H1 (cell line): ENCODE data around the gene BICRAL. TPM values are rescaled to one million over a fixed set of nuclear protein-coding genes. Genes with fewer than 3 reads are reported as not detected.
"Not testable (repeated sequence)": the region's sequence is repeated elsewhere in the genome, so short reads cannot be mapped to it uniquely, and the experiment has no call there.

Source experiments
- CTCF ChIA-PET: fragments of 300-600 bp; sonication (Branson Sonifier 250); formaldehyde crosslinking; loops from one replicate; lab custom pipeline; 2021; ENCODE audit not compliant: partially characterized antibody; lab: Charles Lee
- POLR2A ChIA-PET: fragments of 300-600 bp; sonication (Branson Sonifier 250); formaldehyde crosslinking; loops from one replicate; lab custom pipeline; 2021; ENCODE audit warnings: inconsistent platforms; ENCODE audit not compliant: partially characterized antibody; lab: Charles Lee
- DNase-seq, 2 experiments: peaks; one replicate each; pipeline versions ENCODE4 v3.0.0 to v3.0.0-alpha.2; 2010 to 2022; ENCODE audit warnings: low spot score in 2 of 2, low read depth in 1 of 2, mixed read lengths in 1 of 2
- FAIRE-seq: peaks from 2 replicates; lab custom pipeline; 2011; peaks lifted over from hg19 to GRCh38; lab: Jason Lieb, UNC
- H2AFZ ChIP-seq: 2 replicates; pipeline ENCODE4 v1.8.1; 2012; ENCODE audit warnings: low read length, inconsistent platforms
- H2AK5ac ChIP-seq: 2 replicates; pipeline ENCODE4 v1.6.1; 2013; ENCODE audit warnings: low read depth, low read length
- H2BK120ac ChIP-seq: replicated peaks from 2 replicates; pipeline ENCODE3; 2013; ENCODE audit warnings: low read depth, low read length, inconsistent platforms
- H2BK12ac ChIP-seq: 2 replicates; pipeline ENCODE4 v1.6.1; 2013; ENCODE audit warnings: low read depth, low read length
- H2BK15ac ChIP-seq: 2 replicates; pipeline ENCODE4 v1.6.1; 2013; ENCODE audit warnings: low read length
- H2BK20ac ChIP-seq: 2 replicates; pipeline ENCODE4 v1.6.1; 2013; ENCODE audit warnings: low read length
- H2BK5ac ChIP-seq: 2 replicates; pipeline ENCODE4 v1.6.1; 2013; ENCODE audit warnings: low read depth, low read length
- H3K14ac ChIP-seq: 2 replicates; pipeline ENCODE4 v1.6.1; 2013; ENCODE audit warnings: inconsistent platforms; ENCODE audit not compliant: insufficient read length
- H3K18ac ChIP-seq: 2 replicates; pipeline ENCODE4 v1.6.1; 2013; ENCODE audit warnings: low read length; ENCODE audit errors: extremely low read depth
- H3K23ac ChIP-seq: 2 replicates; pipeline ENCODE4 v1.6.1; 2013; ENCODE audit warnings: inconsistent platforms; ENCODE audit not compliant: insufficient read length
- H3K23me2 ChIP-seq: 2 replicates; pipeline ENCODE4 v1.6.1; 2013; ENCODE audit warnings: low read depth, low read length
- H3K27ac ChIP-seq: 2 replicates; pipeline ENCODE4 v1.6.1; 2011; ENCODE audit warnings: low read depth, low read length, inconsistent platforms
- H3K27me3 ChIP-seq, 4 experiments: replicated peaks in 1 of 4; 1 replicate in 1 of 4; 2 replicates in 3 of 4; pipeline versions ENCODE4 v1.6.1 to v1.8.1; 2011 to 2013; ENCODE audit warnings: low read length in 3 of 4, mild to moderate bottlenecking in 3 of 4, inconsistent platforms in 2 of 4, mixed read lengths in 2 of 4, moderate library complexity in 1 of 4; ENCODE audit not compliant: control insufficient read depth in 3 of 4, insufficient read depth in 3 of 4; ENCODE audit errors: extremely low read depth in 1 of 4
- H3K36me3 ChIP-seq, 4 experiments: 2 replicates each; pipeline versions ENCODE4 v1.6.1 to v1.8.1; 2011 to 2013; ENCODE audit warnings: mild to moderate bottlenecking in 4 of 4, low read length in 3 of 4, moderate library complexity in 2 of 4, control low read depth in 1 of 4, inconsistent platforms in 1 of 4; ENCODE audit not compliant: insufficient read depth in 4 of 4, control insufficient read depth in 2 of 4
- H3K4ac ChIP-seq: replicated peaks from 2 replicates; pipeline ENCODE3; 2013; ENCODE audit warnings: low read length, low read depth, mixed read lengths, inconsistent platforms; ENCODE audit not compliant: insufficient read length
- H3K4me1 ChIP-seq, 4 experiments: replicated peaks in 1 of 4; 1 replicate in 1 of 4; 2 replicates in 3 of 4; pipeline versions ENCODE4 v1.6.1 to v1.8.1; 2011 to 2013; ENCODE audit warnings: low read length in 3 of 4, inconsistent platforms in 2 of 4, mixed read lengths in 1 of 4; ENCODE audit not compliant: insufficient read depth in 4 of 4, control insufficient read depth in 3 of 4
- H3K4me2 ChIP-seq, 2 experiments: 2 replicates each; pipeline versions ENCODE4 v1.6.1 to v1.8.1; 2011 to 2013; ENCODE audit warnings: low read depth in 2 of 2, low read length in 2 of 2, control low read depth in 1 of 2, inconsistent platforms in 1 of 2, mild to moderate bottlenecking in 1 of 2; ENCODE audit not compliant: insufficient read depth in 1 of 2
- H3K4me3 ChIP-seq, 4 experiments: fragments of 200-600, 300-600 bp in 1 of 4; sonication (generic), shearing (Covaris generic), sonication (Bioruptor Twin) in 1 of 4; 2 replicates each; pipeline versions ENCODE4 v1.5.1 to v1.8.1; 2011 to 2016; ENCODE audit warnings: low read length in 4 of 4, low read depth in 3 of 4, control low read depth in 2 of 4, inconsistent platforms in 2 of 4, mild to moderate bottlenecking in 2 of 4, mixed read lengths in 1 of 4, moderate library complexity in 1 of 4; ENCODE audit not compliant: insufficient read depth in 2 of 4; ENCODE audit errors: extremely low read depth in 1 of 4
- H3K56ac ChIP-seq: replicated peaks from 2 replicates; pipeline ENCODE3; 2013; ENCODE audit warnings: low read depth, mild to moderate bottlenecking, mixed read lengths, low read length, inconsistent platforms; ENCODE audit not compliant: insufficient read length
- H3K79me1 ChIP-seq: 2 replicates; pipeline ENCODE4 v1.6.1; 2013; ENCODE audit warnings: low read depth, low read length, control low read depth
- H3K79me2 ChIP-seq, 2 experiments: 2 replicates each; pipeline versions ENCODE4 v1.6.1 to v1.8.1; 2012 to 2013; ENCODE audit warnings: low read length in 2 of 2, mild to moderate bottlenecking in 2 of 2, inconsistent platforms in 1 of 2; ENCODE audit not compliant: insufficient read depth in 2 of 2, control insufficient read depth in 1 of 2
- H3K9ac ChIP-seq, 4 experiments: replicated peaks in 1 of 4; 1 replicate in 1 of 4; 2 replicates in 3 of 4; pipeline versions ENCODE4 v1.6.1 to v1.8.1; 2011 to 2013; ENCODE audit warnings: low read depth in 3 of 4, low read length in 3 of 4, control low read depth in 2 of 4, mild to moderate bottlenecking in 2 of 4, moderate library complexity in 2 of 4, inconsistent platforms in 1 of 4; ENCODE audit errors: extremely low read depth in 1 of 4
- H3K9me3 ChIP-seq, 2 experiments: 2 replicates each; pipeline versions ENCODE4 v1.6.1 to v1.8.1; 2012 to 2013; ENCODE audit warnings: mild to moderate bottlenecking in 2 of 2, moderate library complexity in 2 of 2, control low read depth in 1 of 2, inconsistent platforms in 1 of 2, low read depth in 1 of 2, low read length in 1 of 2, mixed read lengths in 1 of 2; ENCODE audit not compliant: insufficient read depth in 2 of 2
- H4K20me1 ChIP-seq, 2 experiments: replicated peaks in 1 of 2; 2 replicates each; pipeline versions ENCODE3 to v1.8.1; 2011 to 2013; ENCODE audit warnings: inconsistent platforms in 2 of 2, low read length in 2 of 2, mild to moderate bottlenecking in 1 of 2; ENCODE audit not compliant: insufficient read depth in 2 of 2, control insufficient read depth in 1 of 2
- H4K5ac ChIP-seq: 2 replicates; pipeline ENCODE4 v1.6.1; 2013; ENCODE audit warnings: low read length, low read depth, mixed read lengths, inconsistent platforms; ENCODE audit not compliant: insufficient read length
- H4K8ac ChIP-seq: 2 replicates; pipeline ENCODE4 v1.8.0; 2013; ENCODE audit warnings: mild to moderate bottlenecking, moderate library complexity, low read length, inconsistent platforms; ENCODE audit not compliant: insufficient read depth; ENCODE audit errors: extremely low read depth
- H4K91ac ChIP-seq: replicated peaks from 2 replicates; pipeline ENCODE3; 2013; ENCODE audit warnings: low read length, mixed read lengths, inconsistent platforms; ENCODE audit not compliant: insufficient read length
- WGBS, 2 experiments: shearing (Covaris generic) in 1 of 2; methylation state at CpG; one replicate each; pipeline versions ENCODE4 v1.1.6 to v1.1.7; 2013 to 2015; ENCODE audit warnings: low lambda C conversion rate in 2 of 2, mixed read lengths in 2 of 2, inconsistent platforms in 1 of 2, low coverage in 1 of 2, missing lambda C conversion rate in 1 of 2; ENCODE audit not compliant: insufficient replicate concordance in 2 of 2, insufficient coverage in 1 of 2, insufficient read length in 1 of 2; ENCODE audit errors: extremely low coverage in 1 of 2, missing lambda C conversion rate in 1 of 2; 5-methylcytosine and 5-hydroxymethylcytosine counted together
- polyA plus RNA-seq, 7 experiments: library from polyadenylated mRNA; depleted of rRNA in 3 of 7; stranded (reverse) in 5 of 7; unstranded in 2 of 7; fragments of >200 nt in 5 of 7; fragments of 200-250 nt in 2 of 7; gene quantifications; 1 replicate in 5 of 7; 2 replicates in 1 of 7; 4 replicates in 1 of 7; pipeline versions ENCODE4 v1.2.1 to v1.2.3, GENCODE V29; 2011 to 2013; ENCODE audit warnings: missing spikeins in 2 of 7, mixed read lengths in 2 of 7
- total RNA-seq: library from RNA; stranded (reverse); fragmentation: NEBNext Ultra II Directional; extraction: Animal tissue kit (Norgen Biotek cat#: 25700); gene quantifications from 2 replicates; pipeline ENCODE4 v1.2.1, GENCODE V29; 2021

The BICRAL gene
- total and polyA plus RNA-seq, 2 of the 8 experiments (the other 6 are each of a cell fraction or from before 2014, with no cell fraction given): 9.4 to 12.2 TPM

DNA sequence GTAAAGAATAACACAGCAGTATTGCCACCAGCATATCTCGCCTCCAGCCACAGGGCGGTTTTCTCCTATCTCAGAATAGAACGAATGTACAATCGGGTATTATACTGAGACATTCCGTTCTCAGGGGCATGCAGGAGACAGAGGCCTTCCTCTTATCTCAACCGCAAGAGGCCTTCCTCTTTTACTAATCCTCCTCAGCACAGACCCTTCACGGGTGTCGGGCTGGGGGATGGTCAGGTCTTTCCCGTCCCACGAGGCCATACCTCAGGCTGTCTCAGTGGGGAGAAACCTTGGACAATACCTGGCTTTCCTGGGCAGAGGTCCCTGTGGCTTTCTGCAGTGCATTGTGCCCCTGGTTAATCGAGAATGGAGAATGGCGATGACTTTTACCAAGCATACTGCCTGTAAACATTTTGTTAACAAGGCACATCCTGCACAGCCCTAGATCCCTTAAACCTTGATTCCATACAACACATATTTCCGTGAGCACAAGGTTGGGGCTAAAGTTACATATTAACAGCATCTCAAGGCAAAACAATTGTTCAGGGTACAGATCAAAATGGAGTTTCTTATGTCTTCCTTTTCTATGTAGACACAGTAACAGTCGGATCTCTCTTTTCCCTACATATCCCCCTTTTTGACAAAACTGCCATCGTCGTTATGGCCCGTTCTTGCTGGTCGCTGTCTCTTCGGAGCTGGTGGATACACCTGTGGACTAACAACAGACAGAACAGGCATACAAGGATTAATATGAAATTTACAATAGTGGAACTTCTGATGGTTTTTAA is 112.4 kb downstream of the BICRAL start:
- H3K23me2 ChIP-seq, H4K5ac ChIP-seq, DNase-seq, H2AFZ ChIP-seq, H4K8ac ChIP-seq, H4K91ac ChIP-seq, H4K20me1 ChIP-seq, H2AK5ac ChIP-seq, H3K4me2 ChIP-seq, H3K23ac ChIP-seq, FAIRE-seq, H3K27ac ChIP-seq, H3K56ac ChIP-seq, H3K4ac ChIP-seq, H3K79me1 ChIP-seq, H2BK5ac ChIP-seq, H3K9me3 ChIP-seq, H3K14ac ChIP-seq, H3K36me3 ChIP-seq, H2BK12ac ChIP-seq, H3K4me1 ChIP-seq, H2BK20ac ChIP-seq, H3K27me3 ChIP-seq, H2BK15ac ChIP-seq, H3K9ac ChIP-seq, H2BK120ac ChIP-seq, H3K18ac ChIP-seq, H3K4me3 ChIP-seq, H3K79me2 ChIP-seq: not testable (repeated sequence)
- ChIA-PET POLR2A (interaction anchor here (1.4 kb wide), 1 partner anchor 123 kb away, joined by 3 read pairs; no protein-coding TSS in a partner anchor), CTCF (interaction anchor here (0.6 to 0.8 kb wide), 3 partner anchors 108 to 173 kb away, joined by 3 read pairs; no protein-coding TSS in a partner anchor)
- WGBS, 2 experiments: 80% methylated on average over 19 of the region's 19 CpGs; no CpG with 5 or more reads in 1 of the 2 experiments
